GM11168 (cell line): ENCODE data around the gene HPGD.
"Not testable (repeated sequence)": the region's sequence is repeated elsewhere in the genome, so short reads cannot be mapped to it uniquely, and the experiment has no call there.

Source experiments
- in situ Hi-C: fragments of 300-500 bp; cut with MboI; formaldehyde crosslinking; loops from one replicate; pipeline ENCODE4 v1.12.0; 2022; ENCODE audit warnings: low sequenced_read_pairs; ENCODE audit not compliant: unreplicated experiment

The HPGD gene

DNA sequence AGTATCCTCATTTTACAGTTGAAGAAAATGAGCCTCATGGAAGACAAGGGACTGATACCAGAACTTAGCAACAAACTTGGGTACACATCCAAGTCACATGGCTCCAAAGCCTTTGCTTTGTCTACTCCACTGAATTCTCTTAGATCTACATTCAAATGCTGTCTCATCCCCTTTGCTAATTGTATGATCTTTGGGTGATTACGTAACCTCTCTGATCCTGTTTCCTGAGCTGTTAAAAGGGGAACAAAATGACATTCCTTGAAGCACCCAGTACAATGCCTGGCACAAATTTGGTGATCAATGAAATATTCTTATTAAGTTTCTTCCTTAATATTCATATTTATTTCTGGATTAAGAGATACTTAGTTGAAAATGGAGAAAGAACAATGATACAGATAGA is 5.9 kb upstream of the HPGD start:
- in situ Hi-C loops: no loop called here

DNA sequence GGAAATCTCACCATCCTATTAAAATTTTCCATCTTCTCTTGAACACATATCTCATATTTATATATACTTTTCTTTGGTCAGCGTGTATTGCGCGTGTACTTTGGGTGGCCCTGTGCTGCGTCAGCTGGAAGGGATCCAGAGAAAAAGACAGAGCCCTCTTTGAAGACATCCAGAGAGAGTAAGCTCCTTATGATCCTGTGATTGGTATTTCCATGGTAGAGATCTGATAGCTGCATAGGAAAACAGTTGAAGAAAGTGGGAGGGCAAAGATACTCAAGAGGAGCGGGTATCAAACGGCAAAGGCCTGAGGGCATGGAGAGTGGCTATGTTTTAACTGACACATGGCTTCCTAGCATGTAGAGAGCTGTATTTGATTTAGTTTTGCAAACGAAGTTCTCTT is 4.4 kb upstream of the HPGD start:
- in situ Hi-C loops: no loop called here

DNA sequence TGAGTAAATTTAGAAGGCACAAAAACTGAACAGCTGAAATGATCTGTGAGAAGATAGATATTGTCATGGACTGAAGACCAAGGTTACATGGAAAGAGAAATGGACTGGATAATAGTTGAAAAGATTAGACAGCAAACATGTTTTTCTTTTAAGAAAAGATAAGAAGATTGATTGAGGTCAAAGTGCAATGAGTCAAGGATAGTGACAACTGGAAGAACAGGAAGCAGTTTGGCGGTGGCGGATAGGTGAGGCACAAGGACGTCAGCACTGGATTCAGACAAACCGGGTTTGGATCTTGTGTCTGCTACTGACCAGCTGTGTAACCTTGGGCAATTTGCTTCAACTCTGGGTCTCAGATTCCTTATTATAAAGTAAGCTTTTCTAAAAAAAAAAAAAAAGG is 2.0 kb upstream of the HPGD start:
- in situ Hi-C loops: no loop called here

DNA sequence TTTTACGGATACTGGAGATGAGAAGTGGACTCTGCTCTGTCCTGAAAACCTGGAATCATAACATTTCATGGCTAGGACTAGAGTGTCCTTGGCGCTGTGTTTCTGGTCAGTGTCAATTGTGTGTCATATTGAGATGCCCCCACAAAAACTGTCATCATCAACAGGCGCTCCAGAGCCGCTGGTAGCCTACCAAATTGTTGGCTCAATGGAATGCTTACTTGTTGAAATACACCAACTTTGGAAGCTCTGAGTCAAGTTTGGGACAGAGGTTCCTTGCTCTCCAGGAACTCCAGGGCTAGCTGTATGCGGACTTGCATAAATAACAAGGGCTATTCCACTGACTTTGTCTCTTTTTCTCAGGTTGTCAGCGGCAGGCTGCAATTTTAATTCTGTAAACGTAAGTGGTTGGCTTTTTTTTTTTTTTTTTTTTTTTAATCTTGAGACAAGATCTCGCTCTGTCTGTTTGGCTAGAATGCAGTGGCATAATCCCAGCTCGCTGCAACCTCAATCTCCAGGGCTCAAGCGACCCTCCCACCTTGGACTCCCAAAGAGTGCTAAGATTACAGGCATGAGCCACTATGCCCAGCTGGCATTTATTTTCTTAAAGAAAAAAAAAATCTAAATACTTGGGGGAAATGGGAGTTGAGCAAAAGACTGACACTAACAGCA is 871 bp upstream of the HPGD start:
- in situ Hi-C loops: no loop called here

DNA sequence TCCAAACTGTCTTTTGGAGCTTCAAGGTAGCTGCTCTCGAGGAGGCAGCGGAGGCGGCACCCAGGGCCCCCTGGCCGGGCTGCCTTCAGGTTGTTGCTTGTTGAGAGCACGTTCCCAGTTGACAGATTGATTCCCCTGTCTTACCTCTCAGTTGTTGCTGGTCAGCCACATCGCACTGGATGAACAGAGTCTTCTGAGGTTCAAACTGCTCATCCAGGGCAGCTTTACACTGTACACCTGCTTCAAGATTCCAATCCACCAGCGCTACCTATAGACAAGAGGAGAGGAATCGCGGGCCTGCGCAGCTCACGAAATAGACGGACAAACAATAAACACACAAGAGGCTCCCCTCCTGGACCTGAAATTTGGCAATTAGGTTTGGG is 497 bp downstream of the HPGD start:
- in situ Hi-C loops: no loop called here

DNA sequence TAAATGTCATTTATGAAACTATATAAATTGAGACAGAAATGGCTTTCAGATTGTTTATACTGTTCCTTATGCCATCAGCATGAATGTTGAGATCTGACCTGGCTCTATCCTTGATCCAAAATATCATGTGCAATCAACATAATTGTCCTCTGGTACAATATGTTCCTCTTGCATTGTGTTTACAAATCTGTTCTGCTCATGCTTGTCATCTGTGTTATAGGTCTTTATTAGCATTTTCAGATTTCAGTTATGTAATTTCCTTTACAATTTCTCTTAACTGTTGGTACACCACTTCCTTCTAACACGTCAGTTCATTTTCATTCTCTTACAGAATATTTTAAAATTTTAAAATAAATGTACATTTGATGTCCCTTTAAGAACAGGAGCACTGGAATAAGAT is 1.6 kb downstream of the HPGD start:
- in situ Hi-C loops: no loop called here

DNA sequence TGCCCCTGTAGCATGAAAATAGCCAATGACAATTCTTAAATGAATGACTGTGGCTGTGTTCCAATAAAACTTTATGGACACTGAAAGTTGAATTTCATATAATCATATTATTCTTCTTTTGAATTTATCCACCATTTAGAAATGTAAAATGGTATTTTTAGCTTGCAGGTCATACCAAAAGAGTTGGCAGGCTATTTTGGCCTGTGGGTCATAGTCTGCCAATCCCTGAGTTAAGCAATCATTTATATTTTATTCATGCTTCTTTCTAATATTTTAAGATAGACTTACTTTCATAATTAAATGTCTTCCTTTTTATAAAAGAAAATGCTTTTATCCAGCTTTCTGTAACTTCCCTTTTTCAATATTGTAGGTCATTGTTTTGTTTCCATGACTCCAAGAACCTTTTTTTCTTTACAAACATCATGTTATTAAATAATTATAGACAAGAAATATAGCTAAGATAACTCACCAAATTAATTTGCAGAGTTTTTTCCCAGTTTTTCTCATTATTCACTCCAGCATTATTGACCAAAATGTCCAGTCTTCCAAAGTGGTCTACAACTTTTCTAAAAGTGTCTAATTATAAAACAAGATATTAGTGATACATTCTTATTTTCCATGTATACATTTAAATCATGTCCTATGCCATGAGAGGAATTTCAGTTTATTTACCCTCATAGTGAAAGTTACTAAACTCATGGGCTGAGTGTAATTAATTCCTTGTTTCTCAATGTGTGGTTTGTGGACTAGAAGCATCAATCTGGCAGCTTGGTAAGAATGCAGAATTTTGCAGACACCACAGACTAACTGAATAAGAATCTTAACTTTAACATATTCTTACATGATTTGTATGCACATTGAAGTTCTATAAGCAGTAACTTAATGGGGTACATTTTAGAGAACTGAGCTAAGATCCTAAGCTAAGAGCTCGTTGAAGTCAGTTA is 4.5 kb downstream of the HPGD start:
- in situ Hi-C loops: no loop called here

DNA sequence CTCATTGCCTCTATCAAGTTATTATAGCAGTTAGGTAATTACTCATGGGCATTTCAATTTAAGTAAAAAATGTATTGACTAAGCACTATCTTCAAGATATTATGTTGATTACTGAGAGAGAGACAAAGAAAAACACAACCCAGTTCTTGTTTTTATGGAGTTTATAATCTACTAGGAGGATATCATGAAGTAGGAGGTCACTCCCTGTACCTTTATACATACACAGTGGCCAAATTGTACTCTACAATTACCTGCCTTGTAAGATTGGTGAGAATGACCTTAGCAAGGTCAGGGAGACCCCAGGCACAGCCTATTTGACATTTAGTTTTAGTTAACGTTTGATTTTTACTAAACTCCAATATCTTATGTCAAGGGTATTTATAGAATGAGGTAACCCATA is 5.5 kb downstream of the HPGD start:
- in situ Hi-C loops: no loop called here

DNA sequence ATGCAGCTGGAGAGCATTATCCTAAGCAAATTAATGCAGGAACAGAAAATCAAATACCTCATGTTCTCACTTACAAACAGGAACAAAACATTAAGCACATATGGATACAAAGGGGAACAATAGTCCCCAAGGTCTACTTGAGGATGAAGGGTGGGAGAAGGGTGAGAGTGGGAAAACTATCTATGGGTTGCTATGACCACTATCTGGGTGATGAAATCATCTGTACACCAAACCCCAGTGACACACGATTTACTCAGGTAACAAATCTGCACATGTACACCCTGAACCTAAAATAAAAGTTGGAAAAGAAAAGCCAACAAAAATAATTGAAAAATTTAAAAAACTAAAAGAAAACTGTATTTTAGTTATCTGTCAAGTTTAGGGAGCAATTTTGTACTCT is 5.9 kb downstream of the HPGD start:
- in situ Hi-C loops: no loop called here

DNA sequence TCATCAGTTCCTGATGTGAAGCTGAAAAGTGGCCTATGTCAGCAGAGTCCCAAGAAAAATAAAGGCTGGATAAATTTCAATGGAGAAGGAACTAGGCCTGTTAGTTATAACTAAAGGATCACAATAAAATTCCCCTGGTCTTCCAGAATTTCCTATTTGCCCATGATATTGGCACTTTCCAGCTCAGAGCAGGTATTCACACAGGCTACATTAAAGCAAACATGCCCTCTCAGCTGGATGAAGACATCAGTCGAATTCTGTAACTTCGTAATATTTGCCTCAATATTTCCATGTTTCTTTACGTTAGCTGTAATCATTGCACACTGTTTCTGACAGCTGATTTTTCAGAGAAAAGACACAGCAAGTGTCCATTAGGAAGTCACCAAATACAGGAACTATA is 9.5 kb downstream of the HPGD start:
- in situ Hi-C loops: no loop called here

DNA sequence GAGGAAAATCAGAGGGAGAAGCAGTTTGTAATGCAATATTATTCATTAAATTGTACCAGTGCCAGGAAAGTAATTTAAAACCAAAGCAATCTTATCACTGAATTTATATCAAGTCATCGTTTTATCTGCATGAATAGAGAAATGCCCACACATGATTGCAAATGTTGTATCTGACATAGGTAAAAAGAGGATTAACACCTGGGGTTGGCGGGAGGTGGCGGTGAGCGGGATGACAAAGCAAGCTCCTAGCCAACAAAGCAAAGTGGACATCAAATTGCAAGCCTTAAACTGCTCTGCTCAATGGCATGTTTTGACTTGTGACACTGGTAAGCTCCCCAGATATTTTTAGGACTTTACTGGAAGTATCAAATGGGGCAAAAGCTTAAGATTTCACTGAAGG is 16.4 kb downstream of the HPGD start:
- in situ Hi-C loops: no loop called here

DNA sequence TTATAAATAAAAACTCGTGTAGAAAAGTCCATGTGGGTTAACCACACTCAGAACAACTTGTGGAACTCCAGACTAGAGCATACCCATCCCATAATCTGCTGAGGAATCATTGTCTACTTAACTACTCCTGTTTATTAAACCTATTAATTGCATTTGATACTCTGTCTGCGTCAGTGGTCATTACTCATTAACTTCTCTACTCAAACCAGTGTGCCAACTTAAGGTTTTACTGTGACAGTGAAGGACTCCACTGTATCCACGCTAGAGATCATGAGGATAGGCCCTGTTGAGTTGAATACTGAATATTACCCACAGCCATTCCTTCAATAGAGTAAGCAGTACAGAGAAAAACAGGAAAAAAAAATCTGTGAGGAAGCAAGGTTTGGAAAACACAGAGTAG is 17.3 kb downstream of the HPGD start:
- in situ Hi-C loops: no loop called here

DNA sequence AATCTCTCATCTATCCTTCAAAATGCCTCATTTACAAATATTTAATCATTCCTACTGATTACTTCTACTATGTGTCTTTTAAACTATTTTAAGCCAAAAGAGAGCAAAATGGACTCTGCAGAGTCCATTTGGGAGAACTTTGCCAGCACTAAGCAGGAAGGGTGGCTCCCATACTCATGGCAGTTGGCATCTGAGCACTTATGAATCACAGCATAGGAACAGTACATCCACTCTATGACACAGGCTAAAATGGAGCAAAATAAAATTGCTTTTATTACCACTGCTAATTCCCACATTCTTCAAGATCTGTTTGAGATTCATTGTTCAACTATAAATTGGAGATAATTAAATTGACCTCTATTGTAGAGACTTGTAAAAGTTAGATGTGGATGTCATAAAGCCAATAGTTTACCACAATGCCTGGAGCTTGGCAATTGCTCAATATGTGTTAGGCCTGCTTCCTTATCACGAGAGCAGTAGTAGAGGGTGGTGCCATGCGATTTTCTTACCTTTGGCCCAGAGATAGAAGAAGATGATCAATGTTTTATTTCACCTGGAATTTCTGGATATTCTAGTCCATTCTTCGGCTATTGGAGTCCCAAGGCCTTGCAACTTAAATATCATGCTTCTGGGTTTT is 19.1 kb downstream of the HPGD start:
- in situ Hi-C loops: no loop called here

DNA sequence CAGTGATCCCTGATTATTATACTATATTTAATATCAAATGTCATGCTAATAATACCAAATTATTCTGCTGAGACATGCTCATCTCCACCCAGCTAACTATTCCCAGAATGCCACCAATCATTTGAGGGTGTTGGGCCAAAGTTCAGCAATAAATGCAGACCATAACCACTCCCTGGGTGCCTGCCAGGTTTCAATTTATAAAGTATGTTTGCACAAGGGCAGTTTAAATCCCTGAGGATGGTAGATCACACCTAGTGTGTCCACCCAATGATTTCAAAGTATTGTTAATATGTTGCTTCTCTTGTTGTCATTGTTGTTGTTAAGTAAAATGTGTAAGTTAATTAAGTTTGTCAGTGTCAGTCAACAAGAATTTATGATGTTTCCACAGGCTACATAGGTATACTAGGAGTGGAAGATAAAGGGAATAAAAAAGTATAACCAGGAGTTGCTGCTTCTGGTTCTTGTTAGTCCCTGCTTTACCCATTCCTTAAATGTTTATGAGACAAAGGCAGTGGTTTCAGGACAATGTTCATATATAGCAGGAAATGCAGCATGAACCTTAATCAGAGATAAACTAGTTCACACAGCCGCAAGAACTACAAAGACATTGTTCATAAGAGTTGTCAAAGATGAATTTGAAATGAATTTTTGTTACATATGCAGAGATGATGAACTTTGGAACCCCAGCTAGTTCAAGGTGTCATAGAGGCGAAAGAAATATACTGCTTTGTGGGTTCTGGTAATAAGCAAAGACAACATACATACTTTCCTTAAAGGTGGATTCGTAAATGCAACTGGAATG is 25.5 kb downstream of the HPGD start:
- in situ Hi-C loops: no loop called here

DNA sequence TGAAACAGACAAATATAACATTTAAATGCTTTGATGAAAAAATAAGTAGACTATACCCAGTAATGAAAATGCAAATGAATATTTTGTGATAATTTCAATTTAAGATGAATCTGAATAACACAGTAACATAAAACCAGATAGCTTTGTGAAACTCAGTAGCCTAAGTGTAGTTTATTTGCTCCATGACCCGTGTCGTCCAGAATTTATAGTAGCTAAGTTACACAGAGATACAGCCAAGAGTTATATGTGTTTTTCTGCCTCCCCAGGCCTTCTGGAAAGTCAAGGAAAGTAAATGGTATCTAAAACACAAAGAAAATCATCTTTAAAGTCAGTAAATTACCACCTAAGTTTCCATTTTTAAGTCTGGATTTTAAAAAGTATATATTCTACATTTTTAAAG is 26.7 kb downstream of the HPGD start:
- in situ Hi-C loops: no loop called here

DNA sequence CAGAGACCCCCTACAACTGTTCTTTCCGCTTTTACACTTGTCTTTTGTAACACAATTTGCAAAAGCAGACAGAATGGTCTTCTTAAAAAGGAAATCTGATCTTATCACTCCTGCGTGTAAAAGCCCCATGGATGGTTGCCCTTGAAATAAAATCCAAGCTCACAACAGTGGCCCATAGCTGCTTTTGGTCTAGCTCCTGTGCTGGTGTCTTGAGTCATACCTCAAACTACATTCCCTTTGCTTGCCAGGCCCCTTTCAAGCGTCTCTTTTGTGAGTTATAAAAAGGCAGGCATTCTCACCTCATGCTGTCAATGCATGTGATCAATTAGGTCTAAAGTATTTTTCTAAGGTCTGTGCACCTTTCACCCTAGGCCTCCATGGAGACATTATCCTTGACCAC is 27.6 kb downstream of the HPGD start:
- in situ Hi-C loops: no loop called here

DNA sequence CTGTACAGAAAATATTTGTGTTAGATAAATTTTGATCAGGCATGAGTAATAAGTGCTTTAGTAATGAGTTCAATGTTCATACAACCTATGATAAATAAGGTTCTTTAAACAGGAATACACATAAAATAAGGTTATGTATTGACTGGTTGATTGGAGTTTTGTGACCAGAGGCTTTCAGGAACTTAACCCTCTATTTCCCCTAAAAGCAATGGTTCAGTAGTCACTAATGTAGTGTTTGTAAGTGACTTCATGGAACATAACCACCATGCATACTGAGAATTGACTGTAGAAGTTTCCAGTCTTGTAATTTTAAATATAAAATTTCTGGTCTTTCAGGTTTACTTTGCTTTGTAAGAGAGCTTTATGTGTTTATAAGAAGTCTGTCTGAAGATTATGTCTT is 28.1 kb downstream of the HPGD start:
- in situ Hi-C loops: no loop called here

DNA sequence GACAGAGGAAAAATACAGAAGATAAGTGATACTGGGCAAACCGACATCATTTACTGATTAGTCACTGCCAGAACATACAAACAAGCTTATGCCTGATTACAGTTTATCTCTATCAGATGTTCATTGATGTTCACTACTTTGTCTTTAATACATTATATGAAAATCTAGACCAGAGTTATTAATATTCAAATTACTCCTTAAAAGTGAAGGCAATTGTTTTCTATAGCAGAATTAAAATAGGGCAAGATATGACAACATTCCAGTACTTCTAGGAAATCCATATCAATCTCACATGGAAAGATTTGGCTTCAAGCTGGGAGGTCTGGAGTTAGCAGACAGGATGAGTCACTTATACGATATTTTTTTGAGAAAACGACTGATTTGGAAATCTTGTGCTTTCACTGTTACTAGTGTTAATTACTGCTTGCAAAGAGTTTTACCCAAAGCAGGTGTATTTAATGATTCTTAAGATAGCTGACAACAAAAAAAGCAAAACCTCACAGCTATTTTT is 31.8 kb downstream of the HPGD start:
- in situ Hi-C loops: no loop called here

DNA sequence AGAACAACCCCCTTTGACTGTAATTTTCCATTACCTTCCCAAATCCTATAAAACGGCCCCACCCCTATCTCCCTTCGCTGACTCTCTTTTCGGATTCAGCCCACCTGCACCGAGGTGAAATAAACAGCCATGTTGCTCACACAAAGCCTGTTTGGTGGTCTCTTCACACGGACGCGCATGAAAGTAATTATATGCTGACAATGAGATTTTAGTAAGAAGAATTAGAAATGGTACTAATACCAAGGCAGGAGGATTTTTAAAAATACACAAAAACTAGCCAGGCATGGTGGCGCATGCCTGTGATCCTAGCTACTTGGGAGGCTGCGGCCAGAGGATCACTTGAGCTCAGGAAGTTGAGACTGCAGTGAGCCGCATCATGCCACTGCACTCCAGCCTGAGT is 33.9 kb downstream of the HPGD start:
- in situ Hi-C loops: not testable (repeated sequence)

DNA sequence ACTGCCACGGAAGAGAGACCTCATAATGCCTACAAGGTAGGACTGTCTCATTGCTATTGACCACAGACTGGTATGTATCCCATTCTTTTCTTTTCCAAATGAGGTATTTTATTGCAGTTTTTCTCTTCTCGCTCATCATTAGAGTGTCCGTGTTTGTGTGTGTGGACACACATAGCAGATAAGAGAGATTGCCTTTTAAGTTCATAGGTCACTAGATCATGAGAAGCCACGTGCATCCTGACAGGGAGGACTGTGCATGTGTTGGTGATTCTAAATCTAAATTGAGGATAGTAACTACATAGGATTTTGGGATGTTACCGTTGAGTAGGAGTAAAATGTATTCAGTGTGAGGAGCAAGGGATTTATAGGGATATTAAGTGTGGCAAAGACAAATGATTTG is 37.3 kb downstream of the HPGD start:
- in situ Hi-C loops: no loop called here
